Panc1 (cell line): ENCODE results near the gene HLCS. TPM values are rescaled to one million over a fixed set of nuclear protein-coding genes. Genes with fewer than 3 reads are reported as not detected.

Experiments
- ATAC-seq: fragments of 200-7000 bp; cut with Tn5 transposase; 2 replicates; pipeline ENCODE4 v1.9.1; 2020; ENCODE audit warnings: mild to moderate bottlenecking, moderate library complexity
- BruUV-seq: library from RNA; stranded (reverse); fragments of 400-500 nt; replicated peaks from 2 replicates; lab custom pipeline; 2021; lab: Mats Ljungman, UMichigan
- CTCF ChIA-PET: fragments of 300-600 bp; sonication (Branson Sonifier 250); formaldehyde crosslinking; loops from one replicate; lab custom pipeline; 2022; ENCODE audit warnings: antibody characterized with exemption; lab: Charles Lee
- POLR2A ChIA-PET: fragments of 300-600 bp; sonication (Branson Sonifier 250); formaldehyde crosslinking; loops from one replicate; lab custom pipeline; 2022; ENCODE audit warnings: antibody characterized with exemption; lab: Charles Lee
- DNase-seq: peaks from one replicate; pipeline ENCODE4 v3.0.0-alpha.2; 2010; ENCODE audit warnings: low read depth, low spot score
- H3K27ac ChIP-seq: 2 replicates; pipeline ENCODE4 v1.5.1; 2011; ENCODE audit warnings: mild to moderate bottlenecking, low read length, inconsistent platforms
- H3K27me3 ChIP-seq: fragments of 200-500 bp; sonication (Bioruptor generic); 2 replicates; pipeline ENCODE4 v1.6.0; 2014; ENCODE audit warnings: low read length, inconsistent platforms; ENCODE audit not compliant: control insufficient read depth, insufficient read depth
- H3K36me3 ChIP-seq: fragments of 200-500 bp; sonication (Bioruptor generic); 2 replicates; pipeline ENCODE4 v1.5.1; 2014; ENCODE audit warnings: inconsistent platforms, mild to moderate bottlenecking, low read length, moderate library complexity; ENCODE audit not compliant: control insufficient read depth, insufficient read depth
- H3K4me1 ChIP-seq: 2 replicates; pipeline ENCODE4 v1.5.1; 2011; ENCODE audit warnings: inconsistent platforms, mild to moderate bottlenecking, low read length, moderate library complexity; ENCODE audit not compliant: control insufficient read depth, insufficient read depth
- H3K4me3 ChIP-seq, 2 experiments: 2 replicates each; pipeline ENCODE4 v1.5.1; 2011 to 2012; ENCODE audit warnings: low read depth in 2 of 2, low read length in 2 of 2, mild to moderate bottlenecking in 2 of 2, inconsistent platforms in 1 of 2, moderate library complexity in 1 of 2
- H3K9me3 ChIP-seq: fragments of 200-500 bp; sonication (Bioruptor generic); 2 replicates; pipeline ENCODE4 v1.5.1; 2014; ENCODE audit warnings: low read depth, mild to moderate bottlenecking, inconsistent platforms, low read length, moderate library complexity; ENCODE audit not compliant: control insufficient read depth, insufficient read depth
- CTCF ChIP-seq: fragments of 450-650 bp; IDR thresholded peaks from 2 replicates; pipeline ENCODE4 v1.5.1; 2017; ENCODE audit warnings: mild to moderate bottlenecking
- POLR2AphosphoS5 ChIP-seq: IDR thresholded peaks from 2 replicates; pipeline ENCODE4 v1.6.1; 2012; ENCODE audit warnings: mild to moderate bottlenecking, low read depth, low read length, moderate library complexity
- REST ChIP-seq, 2 experiments: IDR thresholded peaks; 2 replicates each; pipeline ENCODE4 v1.6.1; 2011 to 2012; ENCODE audit warnings: low read depth in 2 of 2, control low read depth in 1 of 2, low read length in 1 of 2, mild to moderate bottlenecking in 1 of 2, moderate library complexity in 1 of 2; ENCODE audit not compliant: insufficient read depth in 1 of 2
- SIN3A ChIP-seq: IDR thresholded peaks from 2 replicates; pipeline ENCODE4 v1.6.1; 2012; ENCODE audit warnings: low read depth, mild to moderate bottlenecking, low read length, moderate library complexity, borderline replicate concordance; ENCODE audit not compliant: insufficient read depth
- TCF7L2 ChIP-seq: IDR thresholded peaks from 2 replicates; pipeline ENCODE4 v1.6.1; 2011; ENCODE audit warnings: mild to moderate bottlenecking, low read depth, low read length, inconsistent platforms
- in situ Hi-C: cut with HindIII; loops from 2 replicates; pipeline ENCODE4 v1.10.0; 2016; ENCODE audit warnings: low sequenced_read_pairs, low pct_unique_long_range_greater_than_20kb
- intact Hi-C: fragments of 100-400 bp; cut with micrococcal nuclease; formaldehyde crosslinking; loops from one replicate; pipeline ENCODE4 v1.10.0; 2022; ENCODE audit not compliant: unreplicated experiment
- total RNA-seq: library from RNA; stranded (reverse); gene quantifications from one replicate; pipeline ENCODE4 v1.2.1, GENCODE V29; 2021; ENCODE audit not compliant: unreplicated experiment

The HLCS gene
- total RNA-seq, 1 experiment from 2014 or later = 15.3 TPM

GRCh38 chr21:36888466-36888865, 78.0 kb downstream of the HLCS start:
- H3K4me1 ChIP-seq = no peaks in the 10 kb centered on the region
- no peaks in the 10 kb centered on the region for H3K36me3 ChIP-seq
- ChIA-PET CTCF (no interaction called here), POLR2A (interaction anchor here (0.6 kb wide), 1 partner anchor 93 kb away, joined by 3 read pairs; no protein-coding TSS in a partner anchor)
- no TSS peak for BruUV-seq
- no peak overlapping the region for H3K4me3 ChIP-seq
- H3K27ac ChIP-seq = no peak overlapping the region
- no peaks in the 10 kb centered on the region for H3K9me3 ChIP-seq
- DNase-seq (no peak), ATAC-seq (no peak)
- intact Hi-C loops (no loop called here), in situ Hi-C loops (no loop called here)
- H3K27me3 ChIP-seq = no peaks in the 10 kb centered on the region
- no peak for TF ChIP-seq POLR2AphosphoS5
- TF ChIP-seq TCF7L2 = no peak
- no peak for TF ChIP-seq CTCF
- no peak for TF ChIP-seq REST (IDR thresholded peaks at IDR 0.05; ENCODE audit: insufficient read depth in 1 of 2, low read depth in 2 of 2, low read length in 1 of 2)
- TF ChIP-seq SIN3A = no peak

- Histone ChIP-seq H3K9me3 (no peaks in the 10 kb centered on the region), H3K4me1 (no peaks in the 10 kb centered on the region), H3K36me3 (no peaks in the 10 kb centered on the region), H3K4me3 (no peak overlapping the region), H3K27me3 (no peaks in the 10 kb centered on the region), H3K27ac (no peak overlapping the region)
- CTCF ChIA-PET = no interaction called here
- in situ Hi-C loops (no loop called here), intact Hi-C loops (no loop called here)
- DNase-seq (no peak), ATAC-seq (no peak)
- POLR2A ChIA-PET = interaction anchor here (0.6 kb wide), 1 partner anchor 92 kb away, joined by 3 read pairs; no protein-coding TSS in a partner anchor
- no TSS peak for BruUV-seq
- no peak for TF ChIP-seq SIN3A
- no peak for TF ChIP-seq REST (IDR thresholded peaks at IDR 0.05; ENCODE audit: insufficient read depth in 1 of 2, low read depth in 2 of 2, low read length in 1 of 2)
- no peak for TF ChIP-seq CTCF
- no peak for TF ChIP-seq TCF7L2
- no peak for TF ChIP-seq POLR2AphosphoS5
These were observed 78.5 kb downstream of the HLCS start for GRCh38 chr21:36887963-36888362.
